GM12891 (cell line): Measurements from ENCODE around the gene TULP4.

Source experiments
- POLR2A ChIP-seq: IDR thresholded peaks from 2 replicates; pipeline ENCODE4 v1.6.1; 2011; ENCODE audit warnings: low read depth, low read length, control low read depth
- POLR2AphosphoS5 ChIP-seq: IDR thresholded peaks from 2 replicates; pipeline ENCODE4 v1.6.1; 2011; ENCODE audit warnings: low read depth, low read length, control low read depth
- POU2F2 ChIP-seq: IDR thresholded peaks from 2 replicates; pipeline ENCODE4 v1.6.1; 2011; ENCODE audit warnings: low read depth, mild to moderate bottlenecking, control low read depth, low read length, moderate library complexity

DNA sequence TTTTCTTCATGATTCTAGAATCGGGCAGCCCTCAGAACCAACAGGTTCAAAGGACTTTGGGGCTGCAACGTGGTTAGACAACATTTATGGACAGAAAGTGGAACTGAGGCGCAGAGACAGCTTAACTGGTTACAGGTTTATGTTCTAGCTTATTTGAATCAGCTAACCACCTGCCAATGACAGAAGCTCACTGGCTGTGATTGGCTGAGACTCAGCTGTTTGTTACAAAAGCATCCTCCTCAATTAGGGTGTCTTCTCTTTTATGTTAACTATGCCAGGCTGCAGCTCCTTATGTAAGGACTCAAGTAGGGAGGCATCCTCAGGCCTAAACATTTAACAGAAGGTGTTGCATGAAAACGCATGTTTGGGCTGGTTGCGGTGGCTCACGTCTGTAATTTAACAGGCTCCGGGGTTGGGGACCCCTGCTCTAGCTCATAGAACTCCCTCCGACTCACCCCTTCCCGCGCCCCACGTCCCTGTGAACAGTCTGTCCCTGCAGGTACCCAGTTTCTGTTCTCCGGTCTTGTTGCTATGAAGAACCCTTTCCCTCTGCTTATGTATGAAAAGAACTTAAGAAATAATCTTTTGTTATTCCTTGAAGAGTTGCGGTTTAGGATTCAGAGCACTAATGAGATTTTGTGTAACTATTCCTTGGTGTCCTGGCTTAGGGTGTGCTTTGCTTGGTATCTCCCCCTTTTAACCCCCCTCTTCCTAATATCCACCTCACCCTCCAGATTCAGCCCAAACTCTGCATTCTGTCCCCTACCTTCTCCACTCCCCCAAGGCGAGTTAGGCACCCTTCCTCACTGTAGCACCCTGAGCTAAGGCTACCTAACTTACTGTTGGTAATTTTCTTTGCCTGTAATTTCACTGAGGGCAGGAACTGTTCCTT is 246.4 kb downstream of the TULP4 start:
- TF ChIP-seq POU2F2: no peak
- no peak for TF ChIP-seq POLR2A
- TF ChIP-seq POLR2AphosphoS5: no peak
